WTC11 (cell line): ENCODE measurements around the gene KIFC3. TPM values are rescaled to one million over a fixed set of nuclear protein-coding genes. Genes with fewer than 3 reads are reported as not detected.

Experiments
- ATAC-seq: fragments of 200-7000 bp; cut with Tn5 transposase; 2 replicates; pipeline ENCODE4 v1.10.0; 2021; ENCODE audit warnings: mild to moderate bottlenecking, moderate library complexity
- CTCF ChIA-PET: fragments of 300-600 bp; sonication (Branson Sonifier 250); formaldehyde crosslinking; loops from one replicate; lab custom pipeline; 2021; ENCODE audit warnings: antibody characterized with exemption; lab: Charles Lee
- POLR2A ChIA-PET: fragments of 350-600 bp; sonication (Branson Sonifier 250); formaldehyde crosslinking; loops from one replicate; lab custom pipeline; 2021; ENCODE audit warnings: antibody characterized with exemption; lab: Charles Lee
- DNase-seq: peaks from one replicate; pipeline ENCODE4 v3.0.0; 2021; ENCODE audit warnings: low spot score
- H3K27ac Mint-ChIP-seq: 2 replicates; pipeline ENCODE4 v1.8.0; 2021; ENCODE audit warnings: mixed read lengths
- H3K27me3 Mint-ChIP-seq: 2 replicates; pipeline ENCODE4 v1.8.0; 2021; ENCODE audit warnings: low read depth, mild to moderate bottlenecking, moderate library complexity, mixed read lengths
- H3K36me3 Mint-ChIP-seq: 2 replicates; pipeline ENCODE4 v1.8.0; 2021; ENCODE audit warnings: mixed read lengths
- H3K4me1 Mint-ChIP-seq: 2 replicates; pipeline ENCODE4 v1.8.0; 2022; ENCODE audit warnings: mixed read lengths
- H3K4me3 Mint-ChIP-seq: 2 replicates; pipeline ENCODE4 v1.8.0; 2021; ENCODE audit warnings: mild to moderate bottlenecking, moderate library complexity, mixed read lengths
- H3K9me3 Mint-ChIP-seq: 2 replicates; pipeline ENCODE4 v1.8.0; 2021; ENCODE audit warnings: mixed read lengths
- ELF4 ChIP-seq: sonication (generic); formaldehyde crosslinking; IDR thresholded peaks from 2 replicates; pipeline ENCODE4 v1.8.1; 2022; ENCODE audit warnings: low read depth, mild to moderate bottlenecking, moderate library complexity, missing genetic modification reagents
- FOXJ3 ChIP-seq: sonication (generic); formaldehyde crosslinking; IDR thresholded peaks from 2 replicates; pipeline ENCODE4 v1.9.0; 2021; ENCODE audit warnings: missing genetic modification reagents, mild to moderate bottlenecking, borderline replicate concordance
- FOXK1 ChIP-seq: sonication (generic); formaldehyde crosslinking; IDR thresholded peaks from 2 replicates; pipeline ENCODE4 v1.8.0; 2022; ENCODE audit warnings: mild to moderate bottlenecking, moderate library complexity, missing genetic modification reagents
- FOXP1 ChIP-seq: sonication (generic); formaldehyde crosslinking; IDR thresholded peaks from 2 replicates; pipeline ENCODE4 v1.8.0; 2022; ENCODE audit warnings: missing genetic modification reagents, mild to moderate bottlenecking, moderate library complexity, borderline replicate concordance
- GABPB1 ChIP-seq: sonication (generic); formaldehyde crosslinking; IDR thresholded peaks from 2 replicates; pipeline ENCODE4 v1.8.1; 2023; ENCODE audit warnings: mild to moderate bottlenecking, missing genetic modification reagents
- GTF2I ChIP-seq: fragments of 250-450 bp; sonication (Bioruptor Pico); conservative IDR thresholded peaks from 2 replicates; pipeline ENCODE4 v1.4.0; 2021; ENCODE audit warnings: mild to moderate bottlenecking
- KAT7 ChIP-seq: sonication (generic); formaldehyde crosslinking; IDR thresholded peaks from 2 replicates; pipeline ENCODE4 v1.8.1; 2023; ENCODE audit warnings: missing genetic modification reagents, mild to moderate bottlenecking, borderline replicate concordance
- MAX ChIP-seq: sonication (generic); formaldehyde crosslinking; IDR thresholded peaks from 2 replicates; pipeline ENCODE4 v1.8.0; 2022; ENCODE audit warnings: mild to moderate bottlenecking, missing genetic modification reagents
- MYBL2 ChIP-seq: sonication (generic); formaldehyde crosslinking; IDR thresholded peaks from 2 replicates; pipeline ENCODE4 v1.8.1; 2023; ENCODE audit warnings: mild to moderate bottlenecking, moderate library complexity, missing genetic modification reagents
- OVOL2 ChIP-seq: fragments of 250-450 bp; sonication (Bioruptor Pico); IDR thresholded peaks from 2 replicates; pipeline ENCODE4 v1.9.0; 2021; ENCODE audit warnings: mild to moderate bottlenecking, borderline replicate concordance
- PRRX2 ChIP-seq: fragments of 250-450 bp; sonication (Bioruptor Pico); IDR thresholded peaks from 2 replicates; pipeline ENCODE4 v1.8.0; 2021; ENCODE audit warnings: mild to moderate bottlenecking
- STAT6 ChIP-seq: sonication (generic); formaldehyde crosslinking; conservative IDR thresholded peaks from 2 replicates; pipeline ENCODE4 v1.8.1; 2023; ENCODE audit warnings: mild to moderate bottlenecking, low read depth, missing genetic modification reagents, moderate library complexity
- TP53 ChIP-seq: sonication (generic); formaldehyde crosslinking; IDR thresholded peaks from 2 replicates; pipeline ENCODE4 v1.8.1; 2023; ENCODE audit warnings: mild to moderate bottlenecking, missing genetic modification reagents
- USF1 ChIP-seq: sonication (generic); formaldehyde crosslinking; IDR thresholded peaks from 2 replicates; pipeline ENCODE4 v1.8.0; 2022; ENCODE audit warnings: mild to moderate bottlenecking, missing genetic modification reagents
- USF2 ChIP-seq: sonication (generic); formaldehyde crosslinking; IDR thresholded peaks from 2 replicates; pipeline ENCODE4 v1.8.1; 2023; ENCODE audit warnings: mild to moderate bottlenecking, missing genetic modification reagents, moderate library complexity
- ZNF232 ChIP-seq: sonication (generic); formaldehyde crosslinking; IDR thresholded peaks from 2 replicates; pipeline ENCODE4 v1.8.0; 2022; ENCODE audit warnings: mild to moderate bottlenecking, missing genetic modification reagents
- ZNF263 ChIP-seq: sonication (generic); formaldehyde crosslinking; IDR thresholded peaks from 2 replicates; pipeline ENCODE4 v1.8.1; 2022; ENCODE audit warnings: low read depth, mild to moderate bottlenecking, moderate library complexity, missing genetic modification reagents
- ZNF425 ChIP-seq: fragments of 250-450 bp; sonication (Bioruptor Pico); conservative IDR thresholded peaks from 2 replicates; pipeline ENCODE4 v1.9.0; 2021; ENCODE audit warnings: mild to moderate bottlenecking
- ZNF532 ChIP-seq: fragments of 250-450 bp; sonication (Bioruptor Pico); IDR thresholded peaks from 2 replicates; pipeline ENCODE4 v1.9.0; 2021; ENCODE audit warnings: mild to moderate bottlenecking, borderline replicate concordance
- total RNA-seq: library from RNA; stranded (reverse); gene quantifications from 3 replicates; pipeline ENCODE4 v1.2.3, GENCODE V29; 2021

Gene KIFC3
- total RNA-seq, 1 experiment from 2014 or later = 11.6 TPM

GRCh38 chr16:57753448-57754353, 48.6 kb downstream of the KIFC3 start (continued):
- TF ChIP-seq STAT6 (CRISPR knock-in tag) = no peak
- TF ChIP-seq GTF2I (CRISPR knock-in tag) = no peak
- TF ChIP-seq FOXJ3 (CRISPR knock-in tag) = no peak
- TF ChIP-seq KAT7 = no peak
- TF ChIP-seq FOXP1 (CRISPR knock-in tag) = no peak

- no peak for ATAC-seq
- CTCF ChIA-PET = interaction anchor here (0.7 kb wide), 1 partner anchor 111 kb away, joined by 3 read pairs; no protein-coding TSS in a partner anchor
- H3K27me3 Mint-ChIP-seq = no peaks in the 10 kb centered on the region
These were observed 49.5 kb downstream of the KIFC3 start for GRCh38 chr16:57752581-57753447.

GRCh38 chr16:57752203-57752580, 50.1 kb downstream of the KIFC3 start:
- no peak for DNase-seq
- H3K36me3 Mint-ChIP-seq = peaks cover 5% of the 10 kb centered on the region; the same call in 1 of the 2 replicates
- H3K27me3 Mint-ChIP-seq = no peaks in the 10 kb centered on the region
- H3K4me3 Mint-ChIP-seq = no peak overlapping the region
- POLR2A ChIA-PET = no interaction called here
- CTCF ChIA-PET = interaction anchor here (0.7 to 1.1 kb wide), 2 partner anchors 8 to 111 kb away, joined by 3 read pairs; no protein-coding TSS in a partner anchor
- H3K9me3 Mint-ChIP-seq = no peaks in the 10 kb centered on the region
- no peak for ATAC-seq
- H3K4me1 Mint-ChIP-seq = no peaks in the 10 kb centered on the region
- no peak overlapping the region for H3K27ac Mint-ChIP-seq
- TF ChIP-seq FOXK1 (CRISPR knock-in tag) (no peak), GABPB1 (CRISPR knock-in tag) (no peak), MYBL2 (no peak), ZNF532 (CRISPR knock-in tag) (no peak), ZNF232 (CRISPR knock-in tag) (no peak), PRRX2 (CRISPR knock-in tag) (no peak), ZNF425 (CRISPR knock-in tag) (no peak), TP53 (no peak), ELF4 (CRISPR knock-in tag) (no peak), USF1 (no peak), FOXJ3 (CRISPR knock-in tag) (no peak), ZNF263 (CRISPR knock-in tag) (no peak), USF2 (CRISPR knock-in tag) (no peak)

More at GRCh38 chr16:57752581-57753447, 49.5 kb downstream of the KIFC3 start:
- Mint-ChIP-seq H3K4me1 (no peaks in the 10 kb centered on the region), H3K36me3 (peaks cover 5% of the 10 kb centered on the region; the same call in 1 of the 2 replicates), H3K4me3 (no peak overlapping the region), H3K9me3 (no peaks in the 10 kb centered on the region), H3K27ac (no peak overlapping the region)
- POLR2A ChIA-PET = no interaction called here
- DNase-seq = no peak
- TF ChIP-seq OVOL2 (CRISPR knock-in tag) (no peak), ELF4 (CRISPR knock-in tag) (no peak), MAX (CRISPR knock-in tag) (no peak)
